Neural cell (in vitro differentiated cells): ENCODE data around the gene L1CAM. TPM values are rescaled to one million over a fixed set of nuclear protein-coding genes. Genes with fewer than 3 reads are reported as not detected.

ENCODE experiments used
- H2AFZ ChIP-seq: fragments of 200-600, 300-800 bp; sonication (generic), shearing (Covaris generic); 2 replicates; pipeline ENCODE4 v1.6.0; 2014; ENCODE audit warnings: low read depth, mild to moderate bottlenecking, antibody characterized with exemption, low read length, moderate library complexity
- H3F3A ChIP-seq: fragments of 200-600 bp; shearing (Covaris generic); 2 replicates; pipeline ENCODE4 v1.6.1; 2016; ENCODE audit warnings: mild to moderate bottlenecking, moderate library complexity, mixed read lengths, antibody characterized with exemption, low read length; ENCODE audit not compliant: insufficient read depth, poor library complexity, severe bottlenecking
- H3K27ac ChIP-seq: fragments of 200-600, 300-800 bp; sonication (generic), shearing (Covaris generic); 2 replicates; pipeline ENCODE4 v1.5.1; 2014; ENCODE audit warnings: mild to moderate bottlenecking, low read length, moderate library complexity
- H3K27me3 ChIP-seq: fragments of 300-800, 200-600 bp; sonication (generic), shearing (Covaris generic); 2 replicates; pipeline ENCODE4 v1.6.0; 2014; ENCODE audit warnings: mild to moderate bottlenecking, low read depth, low read length, moderate library complexity; ENCODE audit not compliant: insufficient read depth
- H3K36me3 ChIP-seq: fragments of 300-800, 200-600 bp; sonication (generic), shearing (Covaris generic); 2 replicates; pipeline ENCODE4 v1.5.1; 2014; ENCODE audit warnings: mild to moderate bottlenecking, antibody characterized with exemption, low read length, moderate library complexity; ENCODE audit not compliant: insufficient read depth
- H3K4me2 ChIP-seq: fragments of 300-800, 200-600 bp; sonication (generic), shearing (Covaris generic); 2 replicates; pipeline ENCODE4 v1.6.0; 2014; ENCODE audit warnings: mild to moderate bottlenecking, low read length
- H3K4me3 ChIP-seq: fragments of 300-800, 200-600 bp; sonication (generic), shearing (Covaris generic); 2 replicates; pipeline ENCODE4 v1.5.1; 2014; ENCODE audit warnings: mild to moderate bottlenecking, low read length, moderate library complexity
- H3K79me2 ChIP-seq: fragments of 200-600 bp; shearing (Covaris generic); replicated peaks from 2 replicates; pipeline ENCODE4 v1.6.0; 2014; ENCODE audit warnings: mild to moderate bottlenecking, low read length, moderate library complexity; ENCODE audit not compliant: insufficient read depth
- H3K9ac ChIP-seq: fragments of 300-800, 200-600 bp; sonication (generic), shearing (Covaris generic); 2 replicates; pipeline ENCODE4 v1.6.1; 2016; ENCODE audit warnings: mild to moderate bottlenecking, low read length, mixed read lengths
- H3K9me2 ChIP-seq: fragments of 200-600 bp; shearing (Covaris generic); 2 replicates; pipeline ENCODE4 v1.6.1; 2016; ENCODE audit warnings: mild to moderate bottlenecking, low read length, mixed read lengths; ENCODE audit not compliant: insufficient read depth
- H3K9me3 ChIP-seq: fragments of 200-600, 300-800 bp; sonication (generic), shearing (Covaris generic); 2 replicates; pipeline ENCODE4 v1.6.1; 2016; ENCODE audit warnings: mild to moderate bottlenecking, mixed run types, low read length, moderate library complexity, mixed read lengths
- H4K20me1 ChIP-seq: fragments of 200-600 bp; shearing (Covaris generic); 2 replicates; pipeline ENCODE4 v1.6.1; 2016; ENCODE audit warnings: mild to moderate bottlenecking, mixed run types; ENCODE audit not compliant: insufficient read depth
- CTCF ChIP-seq: fragments of 450-650 bp; IDR thresholded peaks from 2 replicates; pipeline ENCODE4 v1.5.1; 2014; ENCODE audit warnings: antibody characterized with exemption, mild to moderate bottlenecking, moderate library complexity; ENCODE audit not compliant: poor library complexity, severe bottlenecking
- EP300 ChIP-seq: fragments of 450-650 bp; conservative IDR thresholded peaks from 2 replicates; pipeline ENCODE4 v1.6.1; 2014; ENCODE audit warnings: antibody characterized with exemption, mild to moderate bottlenecking, moderate library complexity; ENCODE audit not compliant: poor library complexity, severe bottlenecking
- EZH2 ChIP-seq: fragments of 200-600, 300-800 bp; shearing (Covaris generic), sonication (generic); IDR thresholded peaks from 2 replicates; pipeline ENCODE4 v1.6.1; 2014; ENCODE audit warnings: antibody characterized with exemption, low read length, borderline replicate concordance, mild to moderate bottlenecking; ENCODE audit not compliant: insufficient read depth, poor library complexity, severe bottlenecking
- MXI1 ChIP-seq: fragments of 450-650 bp; conservative IDR thresholded peaks from 2 replicates; pipeline ENCODE4 v1.6.1; 2014; ENCODE audit warnings: antibody characterized with exemption, mild to moderate bottlenecking; ENCODE audit not compliant: poor library complexity, severe bottlenecking
- POLR2AphosphoS5 ChIP-seq: IDR thresholded peaks from 2 replicates; pipeline ENCODE4 v1.6.1; 2012
- RAD21 ChIP-seq: fragments of 450-650 bp; conservative IDR thresholded peaks from 2 replicates; pipeline ENCODE4 v1.6.1; 2014; ENCODE audit warnings: antibody characterized with exemption, mild to moderate bottlenecking, moderate library complexity
- REST ChIP-seq: IDR thresholded peaks from 2 replicates; pipeline ENCODE4 v1.6.1; 2012; ENCODE audit warnings: borderline replicate concordance
- SMC3 ChIP-seq: fragments of 450-650 bp; conservative IDR thresholded peaks from 2 replicates; pipeline ENCODE4 v1.6.1; 2014; ENCODE audit warnings: antibody characterized with exemption, mild to moderate bottlenecking, moderate library complexity; ENCODE audit not compliant: poor library complexity
- TAF1 ChIP-seq: IDR thresholded peaks from 2 replicates; pipeline ENCODE4 v1.6.1; 2012; ENCODE audit warnings: low read depth
- polyA plus RNA-seq: library from polyadenylated mRNA; depleted of rRNA; stranded (reverse); fragments of >200 nt; gene quantifications from 2 replicates; pipeline ENCODE4 v1.2.3, GENCODE V29; 2014

L1CAM gene
- polyA plus RNA-seq, 1 donor from 2014 or later = 88.0 TPM

GRCh38 chrX:153878969-153879653 lies 6.9 kb downstream of the L1CAM start:
- peak overlapping the region; percentile 86 for H3K4me3 ChIP-seq
- peak; percentile 93 for TF ChIP-seq EP300
- peak; percentile 82 for TF ChIP-seq POLR2AphosphoS5
- peak; percentile 58 for TF ChIP-seq RAD21
- TF ChIP-seq SMC3 = peak; percentile 64
- peak; percentile 33 for TF ChIP-seq MXI1
- TF ChIP-seq REST = peak; percentile 49
- TF ChIP-seq TAF1 = no peak
- TF ChIP-seq CTCF = peak; percentile 37
- no peak for TF ChIP-seq EZH2

GRCh38 chrX:153878345-153878744 lies 7.6 kb downstream of the L1CAM start:
- no peak for TF ChIP-seq CTCF
- no peak for TF ChIP-seq POLR2AphosphoS5
- no peak for TF ChIP-seq EZH2
- TF ChIP-seq SMC3 = no peak
- TF ChIP-seq MXI1 = no peak
- TF ChIP-seq RAD21 = no peak
- TF ChIP-seq TAF1 = no peak
- TF ChIP-seq REST = no peak
- H3K27ac ChIP-seq = peak overlapping the region; percentile 95
- H3K4me3 ChIP-seq = peak overlapping the region; percentile 86
- H3F3A ChIP-seq = no peaks in the 10 kb centered on the region
- H3K9me3 ChIP-seq = no peaks in the 10 kb centered on the region
- H3K9me2 ChIP-seq = no peaks in the 10 kb centered on the region
- no peaks in the 10 kb centered on the region for H3K36me3 ChIP-seq
- H2AFZ ChIP-seq = no peak overlapping the region
- peak overlapping the region; percentile 48 for H3K4me2 ChIP-seq
- no peaks in the 10 kb centered on the region for H3K27me3 ChIP-seq
- H3K79me2 ChIP-seq = peaks cover 59% of the 10 kb centered on the region
- no peaks in the 10 kb centered on the region for H4K20me1 ChIP-seq
- peak overlapping the region; percentile 90 for H3K9ac ChIP-seq

More at GRCh38 chrX:153878969-153879653, 6.9 kb downstream of the L1CAM start:
- no peaks in the 10 kb centered on the region for H3K36me3 ChIP-seq
- no peaks in the 10 kb centered on the region for H3K9me3 ChIP-seq
- H3K4me2 ChIP-seq = peak overlapping the region; percentile 48
- H2AFZ ChIP-seq = no peak overlapping the region
- H3K79me2 ChIP-seq = peaks cover 59% of the 10 kb centered on the region
- no peaks in the 10 kb centered on the region for H3K27me3 ChIP-seq
- peak overlapping the region; percentile 95 for H3K27ac ChIP-seq
- no peaks in the 10 kb centered on the region for H3K9me2 ChIP-seq
- no peaks in the 10 kb centered on the region for H3F3A ChIP-seq
- H4K20me1 ChIP-seq = no peaks in the 10 kb centered on the region
- H3K9ac ChIP-seq = peak overlapping the region; percentile 90
